GM21528 (cell line): ENCODE results near the gene HSPA4L.

ENCODE experiments used
- ATAC-seq: cut with Tn5 transposase; IDR thresholded peaks from one replicate; pipeline ENCODE4 v1.9.1; 2021; ENCODE audit warnings: mild to moderate bottlenecking, moderate library complexity; ENCODE audit not compliant: unreplicated experiment, low FRiP score

HSPA4L gene

DNA sequence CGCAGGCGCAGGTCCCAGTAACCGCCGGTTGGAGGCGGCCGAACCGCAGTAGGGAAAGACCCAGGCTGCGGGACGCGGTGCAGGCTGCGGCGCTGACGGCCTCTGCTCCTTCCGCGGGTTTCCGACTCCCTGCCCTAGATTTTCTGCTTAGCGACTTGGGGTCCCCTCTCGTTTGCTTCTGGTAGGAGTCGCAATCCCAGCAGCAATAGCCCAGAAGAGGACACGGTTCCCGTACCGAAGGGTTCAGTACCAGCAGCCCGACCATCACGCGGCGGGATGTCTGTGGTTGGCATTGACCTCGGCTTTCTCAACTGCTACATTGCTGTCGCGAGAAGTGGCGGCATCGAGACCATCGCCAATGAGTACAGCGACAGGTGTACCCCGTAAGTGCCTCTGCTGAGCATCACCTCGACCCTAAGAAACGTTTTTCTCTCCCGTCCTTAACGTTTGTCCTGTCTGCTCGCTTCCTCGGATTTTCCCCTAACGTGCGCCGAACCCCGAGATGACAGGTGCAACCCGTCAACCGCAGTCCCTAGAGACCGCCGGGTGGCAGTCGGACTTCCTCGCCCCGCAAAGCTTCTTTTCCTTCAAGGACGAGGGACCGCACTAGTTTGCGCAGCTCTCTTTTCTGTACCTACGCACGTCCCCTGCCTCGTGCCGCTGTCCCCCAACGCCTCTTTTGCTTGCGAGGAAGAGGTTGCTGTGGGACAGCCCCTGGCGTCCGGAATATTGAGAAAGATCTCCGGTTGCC, at the start of gene HSPA4L:
TSS of gene HSPA4L (plus strand) at position 48 of the 751 bp plus-strand sequence. CDS start at position 277, 229 bp downstream.
- peak; percentile 51 for ATAC-seq

DNA sequence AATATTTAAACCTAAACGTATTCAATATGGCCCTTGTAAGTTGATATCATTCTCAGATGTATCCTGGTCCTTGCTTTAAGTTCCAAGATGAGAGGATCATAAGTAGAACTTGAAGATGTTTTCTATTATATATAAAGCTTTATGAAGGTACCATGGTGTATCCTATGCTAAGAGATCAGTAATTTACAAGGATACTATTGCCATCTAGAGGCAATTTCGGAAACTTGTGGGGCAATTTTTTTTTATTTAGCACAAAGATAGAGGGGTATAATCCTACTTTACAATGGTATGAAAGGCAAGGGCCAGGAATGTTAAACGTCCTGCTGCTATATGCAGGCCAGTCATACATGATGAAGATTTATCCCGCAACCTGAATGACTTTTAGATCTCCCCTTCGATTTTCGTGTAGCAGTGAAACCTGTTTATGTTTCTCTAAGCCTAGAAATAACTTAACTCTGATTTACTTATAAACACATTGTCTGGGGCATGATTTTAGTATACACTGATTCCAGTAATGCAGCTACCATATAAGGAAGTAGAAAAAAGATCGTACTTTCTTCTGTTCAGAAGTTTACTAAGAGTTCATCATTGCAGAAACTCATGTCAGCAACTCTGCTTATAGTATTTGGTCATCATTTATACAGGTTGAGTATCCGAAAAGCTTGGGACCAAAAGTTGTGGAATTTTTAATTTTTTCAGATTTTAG, 49.3 kb upstream of the HSPA4L start:
- peak; percentile 78 for ATAC-seq

GRCh38 chr4:127734976-127735375, 47.1 kb upstream of the HSPA4L start:
- ATAC-seq: no peak

DNA sequence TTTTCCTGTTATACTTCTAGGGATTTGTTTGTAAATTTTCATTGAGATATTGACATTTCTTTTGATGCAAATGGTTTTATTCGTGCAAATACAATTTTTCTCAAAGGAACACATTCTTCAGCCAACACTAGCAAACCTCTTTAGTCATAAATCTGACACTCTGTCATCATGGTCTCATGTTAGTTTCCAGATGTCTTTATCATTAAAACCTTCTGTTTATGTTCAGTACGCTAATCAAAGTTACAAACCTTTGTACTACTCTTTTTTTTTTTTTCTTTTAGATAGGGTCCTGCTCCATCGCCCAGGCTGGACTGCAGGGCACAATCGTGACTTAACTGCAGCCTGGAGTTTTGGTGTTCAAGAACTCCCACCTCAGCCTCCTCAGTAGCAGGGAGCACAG, 44.8 kb upstream of the HSPA4L start:
- no peak for ATAC-seq

GRCh38 chr4:127741247-127741646, 40.9 kb upstream of the HSPA4L start:
- ATAC-seq: no peak

- ATAC-seq: no peak
These were observed 34.2 kb upstream of the HSPA4L start for GRCh38 chr4:127747883-127748282.

DNA sequence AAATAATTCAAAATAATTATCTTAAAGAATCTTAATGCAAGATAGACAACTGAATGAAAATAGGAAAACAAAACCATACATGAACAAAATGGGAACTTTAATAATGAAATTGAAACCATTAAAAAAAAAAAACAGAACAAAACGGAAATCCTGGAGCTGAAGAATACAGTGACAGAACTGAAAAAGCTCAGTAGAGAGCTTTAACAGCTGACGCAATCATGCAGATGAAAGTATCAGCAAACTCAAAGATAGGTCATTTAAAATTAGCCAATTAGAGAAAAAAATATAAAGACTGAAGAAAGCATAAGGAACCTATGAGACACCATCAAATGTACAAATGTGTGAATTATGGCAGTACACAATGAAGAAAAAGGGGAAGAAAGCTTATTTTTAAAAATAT, 33.2 kb upstream of the HSPA4L start:
- no peak for ATAC-seq

DNA sequence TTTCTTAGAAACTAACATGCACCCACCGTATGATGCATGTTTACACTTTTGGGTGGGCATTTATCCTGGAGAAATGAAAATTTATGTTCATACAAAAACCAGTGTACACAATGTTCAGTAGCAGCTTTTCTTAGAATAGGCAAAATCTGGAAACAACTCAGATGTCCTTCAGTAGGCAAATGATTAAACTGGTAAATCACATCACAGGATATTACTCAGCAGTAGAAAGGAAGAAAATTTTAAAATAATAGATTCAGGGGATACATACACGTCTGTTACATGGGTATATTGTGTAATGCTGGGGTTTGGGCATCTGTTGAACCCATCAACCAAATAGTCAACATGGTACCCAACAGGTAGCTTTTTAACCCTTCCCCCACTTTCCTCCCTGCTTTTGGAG, 25.2 kb upstream of the HSPA4L start:
- ATAC-seq: no peak

DNA sequence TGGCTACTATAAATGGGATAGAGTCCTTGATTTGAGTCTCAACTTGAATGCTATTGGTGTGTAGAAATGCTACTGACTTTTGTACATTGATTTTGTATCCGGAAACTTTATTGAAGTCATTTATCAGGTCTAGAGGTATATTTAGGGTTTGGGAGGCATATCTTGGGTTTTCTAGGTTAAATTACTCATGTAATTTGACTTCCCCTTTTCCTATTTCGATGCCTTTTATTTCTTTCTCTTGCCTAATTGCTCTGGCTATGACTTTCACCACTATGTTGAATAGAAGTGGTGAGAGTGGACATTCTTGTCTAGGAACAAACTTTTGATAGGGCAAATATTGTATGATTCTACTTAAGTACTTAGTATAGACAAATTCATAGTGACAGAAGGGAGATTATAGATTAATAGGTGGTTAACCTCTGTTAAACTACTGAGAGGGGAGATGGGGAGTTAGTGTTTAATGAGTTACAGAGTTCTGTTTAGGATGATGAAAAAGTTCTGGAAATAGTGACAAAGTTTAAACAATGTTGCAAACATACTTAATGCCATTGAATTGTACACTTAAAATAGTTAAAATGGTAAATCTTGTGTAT, 22.8 kb upstream of the HSPA4L start:
- ATAC-seq: peak; percentile 73

- no peak for ATAC-seq
These were observed 22.2 kb upstream of the HSPA4L start for GRCh38 chr4:127759893-127760292.

DNA sequence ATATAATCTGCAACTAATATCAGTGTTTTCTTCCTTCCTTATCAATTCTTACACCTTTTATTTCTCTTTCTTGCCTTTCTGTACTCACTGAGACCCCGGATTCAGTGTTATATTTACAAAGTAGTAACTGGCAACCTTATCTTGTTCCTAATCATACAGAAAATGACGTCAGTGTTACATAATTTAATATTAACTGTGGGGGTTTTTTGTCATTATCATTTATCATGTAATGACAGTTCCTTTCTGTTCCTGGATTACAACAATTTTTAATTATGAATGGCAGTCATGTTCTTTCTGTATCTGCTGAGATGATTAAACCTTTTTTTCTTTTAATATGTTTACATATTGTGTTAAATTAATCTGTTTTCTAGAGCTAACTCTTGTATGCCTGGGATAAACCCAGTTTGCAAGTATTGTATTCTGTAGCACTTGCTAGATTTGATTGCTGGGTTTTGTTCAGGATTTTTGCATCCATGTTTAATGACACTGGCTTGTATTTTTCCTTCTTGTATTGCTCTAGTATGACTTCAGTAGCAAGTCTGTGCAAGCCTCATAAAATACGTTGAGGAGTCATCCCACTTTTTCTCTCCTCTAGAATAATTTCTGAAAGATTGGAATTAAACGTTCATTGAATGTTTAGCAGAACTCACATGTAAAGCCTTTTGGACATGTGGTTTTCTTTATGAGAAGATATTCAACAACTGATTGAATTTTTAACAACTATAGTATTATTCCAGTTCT, 10.4 kb upstream of the HSPA4L start:
- no peak for ATAC-seq

DNA sequence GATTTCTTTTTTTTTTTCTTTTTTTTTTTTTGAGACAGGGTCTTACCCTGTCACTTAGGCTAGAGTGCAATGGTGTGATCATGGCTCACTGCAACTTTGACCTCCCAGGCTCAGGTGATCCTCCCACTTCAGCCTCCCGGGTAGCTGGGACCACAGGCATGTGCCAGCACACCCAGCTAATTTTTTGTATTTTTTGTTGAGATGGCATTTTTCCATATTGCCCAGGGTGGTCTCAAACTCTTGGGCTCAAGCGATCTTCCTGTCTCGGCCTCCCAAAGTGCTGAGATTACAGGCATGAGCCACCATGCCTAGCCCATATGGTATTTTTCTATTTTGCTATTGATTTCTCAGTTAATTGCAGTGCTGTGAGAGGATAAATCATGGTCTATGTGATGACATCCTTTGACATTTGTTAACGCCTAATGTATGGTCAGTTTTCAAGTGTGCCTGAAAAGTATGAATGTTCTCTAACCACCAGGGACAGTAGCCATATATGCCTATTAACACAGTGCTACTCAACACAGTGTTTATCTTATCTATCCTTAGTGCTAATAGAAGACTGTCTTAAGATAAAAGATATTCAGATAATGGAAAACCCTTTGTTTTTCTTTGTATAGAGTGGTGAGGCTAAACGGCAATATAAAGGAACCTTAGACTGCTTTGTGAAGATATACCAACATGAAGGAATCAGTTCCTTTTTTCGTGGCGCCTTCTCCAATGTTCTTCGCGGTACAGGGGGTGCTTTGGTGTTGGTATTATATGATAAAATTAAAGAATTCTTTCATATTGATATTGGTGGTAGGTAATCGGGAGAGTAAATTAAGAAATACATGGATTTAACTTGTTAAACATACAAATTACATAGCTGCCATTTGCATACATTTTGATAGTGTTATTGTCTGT, 9.1 kb upstream of the HSPA4L start:
- ATAC-seq: no peak

DNA sequence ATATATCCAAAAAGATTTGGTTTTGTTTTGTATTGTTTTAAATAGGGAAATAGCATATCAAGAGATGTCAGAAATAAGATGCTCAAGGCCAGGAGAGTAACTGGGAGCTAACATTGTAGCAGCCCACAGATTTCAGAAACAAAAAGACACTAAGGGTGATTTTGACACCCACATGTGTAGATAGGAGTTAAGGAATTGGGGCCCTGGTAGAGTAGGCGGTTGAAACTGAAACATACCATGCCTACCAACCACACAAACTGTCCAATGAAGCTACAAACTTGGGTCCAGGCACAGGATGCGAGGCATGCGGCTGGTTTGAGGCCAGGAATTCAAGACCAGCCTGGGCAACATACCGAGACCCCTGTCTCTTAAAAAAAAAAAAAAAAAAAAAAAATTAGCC, 6.3 kb upstream of the HSPA4L start:
- no peak for ATAC-seq

DNA sequence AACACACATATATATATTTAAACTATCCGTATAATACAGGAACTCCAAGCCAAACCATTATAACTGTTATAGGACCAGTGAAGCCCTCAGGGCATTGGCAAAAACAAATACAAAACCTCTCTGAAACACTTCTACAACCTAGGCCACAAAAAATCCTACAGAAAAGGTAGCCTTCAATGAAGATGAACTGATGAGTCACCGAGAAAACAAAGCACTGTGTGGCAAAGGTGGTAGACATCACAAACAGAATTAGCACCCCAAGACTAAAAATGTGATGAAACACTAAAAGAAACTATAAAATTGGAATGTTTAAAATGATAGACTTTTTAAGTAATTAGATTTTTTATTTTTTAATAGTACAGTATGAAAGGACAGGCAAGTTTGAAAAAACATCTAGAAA, 5.5 kb upstream of the HSPA4L start:
- ATAC-seq: no peak

- no peak for ATAC-seq
These were observed 4.6 kb upstream of the HSPA4L start for GRCh38 chr4:127777487-127777886.

- ATAC-seq: no peak
These were observed 4.0 kb upstream of the HSPA4L start for GRCh38 chr4:127778102-127778501.

DNA sequence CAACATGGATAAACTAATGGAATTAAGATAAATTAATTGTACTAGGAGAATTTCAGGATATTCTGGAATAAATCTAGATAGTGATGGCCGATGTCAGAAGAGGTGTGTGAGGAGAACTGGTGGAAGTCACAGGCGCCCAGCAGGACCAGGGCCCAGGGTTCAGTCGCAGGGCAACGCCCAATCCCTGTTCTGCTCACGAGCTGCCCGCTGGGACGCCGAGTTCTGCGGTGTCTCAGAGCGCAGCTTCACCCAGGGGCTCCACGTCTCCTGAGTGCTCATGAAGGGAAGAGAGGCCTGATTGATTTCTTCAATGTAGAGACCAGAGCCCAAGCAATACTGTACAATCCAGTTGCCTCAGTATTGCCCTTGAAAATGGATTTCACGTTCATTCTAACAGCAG, 1.5 kb upstream of the HSPA4L start:
- ATAC-seq: no peak

- peak; percentile 37 for ATAC-seq
These were observed 660 bp upstream of the HSPA4L start for GRCh38 chr4:127781300-127782024.

- ATAC-seq: peak; percentile 78
These were observed 172 bp upstream of the HSPA4L start for GRCh38 chr4:127782025-127782274.
